DMS153 (cell line): ENCODE results near the gene RPL22L1.
"Not testable (repeated sequence)": the region's sequence is repeated elsewhere in the genome, so short reads cannot be mapped to it uniquely, and the experiment has no call there.

ENCODE experiments used
- DNase-seq: peaks from one replicate; lab custom pipeline; 2025; lab: John Stamatoyannopoulos, UW

Gene RPL22L1

DNA sequence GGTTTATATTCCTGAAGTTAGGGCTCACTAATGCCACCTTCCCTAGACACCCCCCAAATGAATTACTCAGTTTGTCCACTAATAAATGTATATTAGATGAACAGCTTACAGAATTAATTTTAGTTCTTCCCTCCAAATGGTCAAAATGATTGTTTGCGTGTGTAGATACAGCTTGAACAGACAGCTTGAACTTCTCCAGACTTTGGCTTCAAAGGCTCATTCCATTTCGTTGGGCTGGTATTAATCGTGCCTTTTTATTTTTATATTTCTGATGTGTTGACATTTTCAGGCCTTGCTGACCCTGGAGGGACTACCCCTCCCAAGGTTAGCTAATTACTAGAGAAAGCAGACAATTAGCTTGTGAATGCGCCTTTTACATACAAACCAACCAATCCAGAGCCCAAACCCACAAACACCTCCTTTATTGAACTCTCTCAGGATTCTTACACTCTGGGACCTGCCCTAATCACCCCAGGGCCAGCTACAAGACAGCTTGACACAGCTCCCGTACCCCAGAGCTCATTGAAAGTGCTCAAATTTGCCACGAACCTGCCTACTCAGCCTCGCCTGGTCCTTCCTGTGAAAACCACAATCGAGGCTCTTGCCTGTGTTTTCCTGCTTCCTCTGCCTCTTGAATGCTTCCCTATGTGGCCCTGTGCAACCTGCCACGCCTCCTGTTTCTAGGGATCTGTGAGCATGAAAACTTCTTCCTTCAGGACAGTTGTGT lies 40.3 kb downstream of the RPL22L1 start:
- no peak for DNase-seq

DNA sequence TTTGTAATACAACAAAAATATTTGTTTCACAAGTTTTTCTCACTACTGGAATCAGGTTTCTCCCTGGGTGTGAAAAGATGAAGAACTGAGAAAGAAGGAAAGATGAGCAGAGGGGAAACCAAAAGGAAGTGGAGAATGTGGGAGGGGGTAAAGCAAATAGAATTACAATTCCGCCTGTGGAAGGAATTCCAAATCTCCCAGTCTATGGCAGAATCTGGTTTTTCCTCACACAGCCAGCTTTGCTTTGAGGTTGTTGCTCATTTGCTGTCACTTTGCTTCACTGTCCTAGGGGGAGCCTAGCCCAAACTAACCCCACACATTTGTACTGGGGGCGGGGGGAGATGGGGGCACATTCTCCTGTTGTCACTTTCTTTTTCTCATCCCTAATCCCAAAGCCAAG lies 43.9 kb downstream of the RPL22L1 start:
- no peak for DNase-seq

DNA sequence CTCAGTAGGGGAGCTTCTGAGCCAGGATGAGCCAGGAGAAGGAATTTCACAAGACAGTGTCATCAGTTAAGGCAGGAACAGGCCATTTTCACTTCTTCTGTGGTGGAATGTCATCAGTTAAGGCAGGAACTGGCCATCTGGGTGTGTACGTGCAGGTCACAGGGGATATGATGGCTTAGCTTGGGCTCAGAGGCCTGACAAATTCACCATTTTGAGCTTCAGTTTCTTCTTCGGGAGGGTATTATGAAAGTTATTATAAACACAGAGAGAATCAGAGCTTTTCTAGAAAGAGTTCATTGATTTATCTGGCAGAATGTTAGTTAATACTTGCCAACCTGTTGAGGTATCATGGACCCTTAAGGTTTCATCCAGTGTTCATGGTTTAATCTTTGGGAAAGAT lies 46.4 kb downstream of the RPL22L1 start:
- DNase-seq = not testable (repeated sequence)

DNA sequence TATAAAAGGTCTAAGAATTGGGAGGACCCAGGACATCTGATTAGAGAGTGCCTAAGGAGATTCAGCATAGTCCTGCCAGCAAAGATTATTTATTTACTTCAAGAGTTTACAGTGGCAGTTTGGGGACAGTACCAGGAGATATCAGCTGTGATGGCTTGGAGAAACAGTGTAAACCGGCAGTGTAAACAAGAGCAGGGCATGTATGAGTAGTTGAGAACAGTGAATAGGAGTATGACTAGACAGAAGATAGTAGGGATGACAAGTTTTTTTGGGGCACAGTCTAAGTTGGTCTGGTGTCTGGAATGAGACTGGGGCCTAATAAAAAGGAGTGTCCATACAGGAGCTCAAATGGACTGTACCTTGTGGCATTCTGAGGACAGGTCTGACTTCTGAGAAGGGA lies 51.7 kb downstream of the RPL22L1 start:
- DNase-seq = not testable (repeated sequence)

DNA sequence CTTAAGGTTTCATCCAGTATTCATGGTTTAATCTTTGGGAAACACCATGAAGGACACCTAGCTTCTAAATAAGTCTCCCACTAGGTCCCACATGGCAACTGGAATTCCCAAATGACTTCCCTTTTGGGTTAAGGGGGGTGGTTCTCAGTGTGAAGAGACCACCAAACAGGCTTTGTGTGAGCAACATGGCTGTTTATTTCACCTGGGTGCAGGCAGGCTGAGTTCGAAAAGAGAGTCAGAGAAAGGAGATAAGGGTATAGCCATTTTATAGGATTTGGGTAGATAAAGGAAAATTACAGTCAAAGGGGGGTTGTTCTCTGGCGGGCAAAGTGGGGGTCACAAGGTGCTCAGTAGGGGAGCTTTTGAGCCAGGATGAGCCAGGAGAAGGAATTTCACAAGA lies 52.5 kb downstream of the RPL22L1 start:
- DNase-seq = not testable (repeated sequence)

DNA sequence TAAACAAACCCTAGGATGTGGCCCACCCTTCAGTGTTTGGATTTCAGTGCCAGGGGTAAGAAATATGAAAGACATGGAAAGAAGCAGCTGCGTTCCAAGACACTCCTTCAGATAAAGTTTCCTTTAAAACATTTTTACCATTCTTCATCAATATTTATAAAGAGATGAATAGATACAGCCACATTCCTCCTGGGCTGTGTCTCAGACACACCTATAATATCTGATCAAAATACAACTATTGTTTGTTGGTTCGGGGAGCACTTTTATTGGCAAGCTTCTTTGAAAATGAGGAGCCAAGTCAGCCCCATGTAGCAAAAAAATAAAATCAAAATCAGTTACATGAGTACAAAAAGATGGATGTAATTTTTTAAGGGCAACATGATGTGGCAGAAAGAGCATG lies 53.2 kb downstream of the RPL22L1 start:
- no peak for DNase-seq

DNA sequence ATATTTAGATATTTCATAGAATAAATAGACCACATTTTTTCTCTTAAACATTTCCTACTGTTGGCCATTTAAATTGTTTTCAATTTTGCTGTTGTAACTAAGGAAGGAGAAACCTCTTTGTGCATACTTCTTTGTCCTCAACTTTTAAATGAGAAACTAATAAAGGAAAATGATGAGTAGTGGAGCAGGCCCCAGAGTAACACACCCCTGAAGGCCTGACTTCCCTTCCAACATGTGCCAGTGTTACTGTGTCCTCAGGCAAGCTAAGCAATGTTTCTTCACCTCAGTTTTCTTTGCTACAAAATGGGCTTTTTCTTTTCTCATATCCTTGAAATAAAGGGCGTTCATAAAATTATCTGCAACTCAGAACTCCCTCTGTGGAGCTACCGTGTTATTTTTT lies 53.7 kb downstream of the RPL22L1 start:
- no peak for DNase-seq

DNA sequence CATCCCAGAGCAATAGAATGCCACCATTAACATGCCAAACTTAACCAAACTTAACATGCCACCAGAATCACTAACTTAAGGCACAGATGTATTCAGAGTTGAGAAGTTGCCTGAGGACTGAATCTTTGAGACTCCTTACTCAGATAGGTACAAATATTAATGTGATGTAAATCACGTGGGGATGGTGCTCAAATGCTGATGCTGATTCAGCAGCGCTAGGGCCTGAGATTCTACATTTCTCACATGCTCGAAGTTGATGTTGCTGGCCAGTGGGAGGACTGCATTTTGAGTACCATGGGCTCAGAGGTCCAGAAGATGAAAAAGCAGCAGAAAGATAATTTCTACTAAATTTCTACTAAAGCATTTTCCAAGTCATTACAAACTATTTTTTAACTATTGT lies 54.1 kb downstream of the RPL22L1 start:
- DNase-seq = no peak

DNA sequence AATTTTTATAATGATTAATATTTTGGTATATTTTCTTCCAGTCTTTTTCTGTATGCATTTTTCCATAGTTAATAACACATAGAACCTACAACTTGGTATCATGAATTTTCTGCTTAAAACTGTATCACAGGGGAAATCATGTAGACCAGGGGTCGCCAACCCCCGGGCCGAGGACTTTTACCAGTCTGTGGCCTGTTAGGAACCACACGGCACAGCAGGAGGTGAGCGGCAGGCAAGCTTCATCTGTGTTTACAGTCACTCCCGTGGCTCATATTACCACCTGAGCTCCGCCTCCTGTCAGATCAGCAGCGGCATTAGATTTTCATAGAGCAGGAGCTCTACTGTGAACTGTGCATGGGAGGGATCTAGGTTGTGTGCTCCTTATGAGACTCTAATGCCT lies 54.7 kb downstream of the RPL22L1 start:
- DNase-seq = peak; percentile 60
